ENCODE data around the gene NPDC1. TPM values are rescaled to one million over a fixed set of nuclear protein-coding genes. Genes with fewer than 3 reads are reported as not detected.

The NPDC1 gene
- total RNA-seq, 4 donors from 2014 or later = 45.3 to 119 (median 91.5) TPM

DNA sequence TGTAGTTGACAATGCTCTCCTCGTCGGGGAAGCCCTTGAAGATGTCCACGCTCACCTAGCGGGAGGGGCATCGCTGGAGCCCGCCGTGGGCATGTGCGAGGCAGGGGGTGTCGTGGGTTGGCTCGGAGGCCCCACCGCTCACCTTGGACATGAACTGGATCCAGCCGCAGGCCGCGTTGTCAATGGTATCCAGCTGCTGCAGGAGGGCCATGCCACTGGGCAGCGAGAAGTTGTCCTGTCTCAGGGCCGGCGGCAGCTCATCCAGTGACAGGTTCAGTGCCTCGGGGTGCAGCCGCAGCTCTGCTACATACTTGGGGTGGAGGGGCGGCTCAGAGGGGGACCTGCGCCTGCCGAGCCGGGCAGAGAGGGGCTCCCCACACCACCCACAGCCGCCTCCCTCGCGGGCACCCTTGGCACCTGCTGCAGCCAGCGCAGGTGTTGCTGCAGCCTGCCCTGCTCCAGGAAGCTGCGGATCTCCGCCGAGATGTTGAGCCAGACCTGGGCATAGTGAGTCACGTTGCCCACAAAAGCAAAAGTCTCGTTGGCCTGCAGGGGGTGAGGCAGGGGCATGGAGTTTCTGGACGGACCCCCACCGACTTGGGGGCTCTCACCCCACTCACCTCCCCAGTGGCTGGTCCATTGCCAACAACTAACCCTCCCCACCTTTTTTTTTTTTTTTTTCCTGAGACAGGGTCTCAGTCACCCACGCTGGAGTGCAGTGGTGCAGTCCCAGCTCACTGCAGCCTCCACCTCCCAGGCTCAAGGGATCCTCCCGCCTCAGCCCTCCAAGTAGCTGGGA is 27.0 kb downstream of the NPDC1 start:
- 92% methylated on average over 20 of the region's 36 CpGs for WGBS
- Histone ChIP-seq H3K27ac (replicated peaks in 1 of 4) (no peak overlapping the region), H3K27me3 (no peaks in the 10 kb centered on the region), H3K4me3 (no peak overlapping the region), H3K36me3 (peaks cover 19 to 78% (median 69%) of the 10 kb centered on the region in 4 donors), H3K9me3 (no peaks in the 10 kb centered on the region), H3K4me1 (no peaks in the 10 kb centered on the region)
- TF ChIP-seq POLR2AphosphoS5 (IDR thresholded peaks at IDR 0.05) = no peak
- TF ChIP-seq, protein P1, sequence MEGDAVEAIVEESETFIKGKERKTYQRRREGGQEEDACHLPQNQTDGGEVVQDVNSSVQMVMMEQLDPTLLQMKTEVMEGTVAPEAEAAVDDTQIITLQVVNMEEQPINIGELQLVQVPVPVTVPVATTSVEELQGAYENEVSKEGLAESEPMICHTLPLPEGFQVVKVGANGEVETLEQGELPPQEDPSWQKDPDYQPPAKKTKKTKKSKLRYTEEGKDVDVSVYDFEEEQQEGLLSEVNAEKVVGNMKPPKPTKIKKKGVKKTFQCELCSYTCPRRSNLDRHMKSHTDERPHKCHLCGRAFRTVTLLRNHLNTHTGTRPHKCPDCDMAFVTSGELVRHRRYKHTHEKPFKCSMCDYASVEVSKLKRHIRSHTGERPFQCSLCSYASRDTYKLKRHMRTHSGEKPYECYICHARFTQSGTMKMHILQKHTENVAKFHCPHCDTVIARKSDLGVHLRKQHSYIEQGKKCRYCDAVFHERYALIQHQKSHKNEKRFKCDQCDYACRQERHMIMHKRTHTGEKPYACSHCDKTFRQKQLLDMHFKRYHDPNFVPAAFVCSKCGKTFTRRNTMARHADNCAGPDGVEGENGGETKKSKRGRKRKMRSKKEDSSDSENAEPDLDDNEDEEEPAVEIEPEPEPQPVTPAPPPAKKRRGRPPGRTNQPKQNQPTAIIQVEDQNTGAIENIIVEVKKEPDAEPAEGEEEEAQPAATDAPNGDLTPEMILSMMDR (IDR thresholded peaks at IDR 0.05) = no peak
- TF ChIP-seq EP300 (IDR thresholded peaks at IDR 0.05) = no peak
- TF ChIP-seq POLR2A (IDR thresholded peaks at IDR 0.05; ENCODE audit: low read depth) = no peak
- intact Hi-C loops (cut with DNase I) = no loop called here
- DNase-seq (ENCODE audit: extremely low spot score) = no peak

DNA sequence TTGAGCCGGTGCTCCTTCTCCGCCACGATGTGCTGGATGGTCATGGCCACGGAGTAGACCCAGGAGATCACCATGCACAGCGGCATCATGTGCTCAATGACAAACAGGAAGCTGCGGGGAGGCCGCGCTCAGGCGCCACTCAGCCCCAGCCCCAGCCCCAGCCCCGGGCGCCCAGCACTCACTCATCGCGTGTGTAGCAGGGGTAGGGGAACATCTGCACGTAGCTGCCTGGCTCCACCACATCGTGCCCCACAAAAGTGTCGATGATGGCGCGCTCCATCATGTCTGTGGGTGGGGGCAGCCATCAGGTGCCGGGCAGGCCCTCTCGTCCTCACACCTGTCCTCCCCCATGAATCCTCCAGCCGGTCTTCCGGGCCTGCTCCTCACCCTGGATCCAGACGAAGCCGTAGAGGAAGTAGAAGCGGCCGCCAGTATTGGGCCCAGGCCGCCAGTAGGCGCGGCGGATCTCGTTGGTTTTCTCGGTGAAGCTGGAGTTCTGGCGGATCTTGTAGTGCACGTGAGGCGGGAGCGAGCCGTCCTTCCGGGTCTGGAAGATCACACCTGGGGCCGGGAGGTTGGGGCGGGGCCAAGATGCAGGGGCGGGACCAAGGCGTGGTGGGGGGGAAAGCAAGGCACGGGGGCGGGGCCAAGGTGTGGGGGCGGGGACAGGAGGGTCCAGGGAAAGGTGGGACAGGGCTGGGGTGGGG is 28.0 kb downstream of the NPDC1 start:
- intact Hi-C loops (cut with DNase I) = no loop called here
- no peak for DNase-seq (ENCODE audit: extremely low spot score)
- H3K36me3 ChIP-seq = peaks cover 19 to 84% (median 78%) of the 10 kb centered on the region in 4 donors
- H3K27me3 ChIP-seq = no peaks in the 10 kb centered on the region
- 91% methylated on average over 32 of the region's 45 CpGs for WGBS
- H3K4me1 ChIP-seq = no peaks in the 10 kb centered on the region
- no peaks in the 10 kb centered on the region for H3K9me3 ChIP-seq
- no peak for TF ChIP-seq EP300 (IDR thresholded peaks at IDR 0.05)
- TF ChIP-seq, protein P1 (IDR thresholded peaks at IDR 0.05) = no peak
- H3K27ac ChIP-seq (replicated peaks in 1 of 4) = no peak overlapping the region
- no peak overlapping the region for H3K4me3 ChIP-seq

DNA sequence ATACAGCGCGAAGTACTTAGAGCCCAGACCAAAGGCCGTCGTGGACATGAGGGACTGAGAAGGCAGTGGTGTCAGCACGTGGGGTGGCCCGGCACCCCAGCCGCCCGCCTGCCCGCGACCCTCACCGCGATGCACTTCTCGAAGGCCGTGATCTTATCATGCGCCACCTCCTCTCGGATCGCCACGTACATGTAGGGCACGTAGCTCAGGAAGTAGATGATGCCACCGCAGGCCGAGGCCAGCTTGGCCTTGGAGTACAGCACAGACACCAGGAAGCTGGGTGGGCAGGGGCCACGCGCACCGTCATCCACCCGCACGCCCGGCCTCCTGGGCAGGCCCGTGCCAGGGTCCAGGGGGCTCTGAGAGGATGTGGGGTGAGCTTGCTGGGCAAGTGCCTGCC is 28.9 kb downstream of the NPDC1 start:
- no peaks in the 10 kb centered on the region for H3K9me3 ChIP-seq
- intact Hi-C loops (cut with DNase I) = no loop called here
- no peak for TF ChIP-seq EP300 (IDR thresholded peaks at IDR 0.05)
- no peaks in the 10 kb centered on the region for H3K27me3 ChIP-seq
- no peak for DNase-seq (ENCODE audit: extremely low spot score)
- no peak overlapping the region for H3K4me3 ChIP-seq
- WGBS = 98% methylated on average over 18 of the region's 28 CpGs
- no peak overlapping the region for H3K27ac ChIP-seq (replicated peaks in 1 of 4)
- no peaks in the 10 kb centered on the region for H3K4me1 ChIP-seq
- H3K36me3 ChIP-seq = peaks cover 20 to 92% (median 84%) of the 10 kb centered on the region in 4 donors

DNA sequence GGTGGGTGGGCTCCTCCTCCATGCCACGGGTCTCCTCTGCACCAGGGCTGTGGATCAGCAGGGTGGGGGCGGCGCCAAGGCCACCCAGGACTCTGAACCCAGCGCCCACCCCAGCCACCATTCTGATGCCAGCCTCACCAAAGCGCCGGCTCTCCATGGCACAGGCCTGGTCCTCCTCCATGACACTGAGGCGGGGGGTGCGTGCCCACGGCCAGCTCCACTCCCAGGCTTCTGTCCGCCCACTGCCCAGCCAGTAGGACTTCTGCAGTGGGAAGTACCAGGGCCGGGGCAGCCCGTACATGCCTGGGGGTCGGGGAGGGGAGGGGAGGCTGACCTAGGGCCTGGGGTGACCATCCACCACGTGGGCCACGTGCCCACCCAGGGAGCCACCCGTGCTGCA is 29.5 kb downstream of the NPDC1 start:
- Histone ChIP-seq H3K4me3 (no peak overlapping the region), H3K27ac (replicated peaks in 1 of 4) (no peak overlapping the region), H3K9me3 (no peaks in the 10 kb centered on the region), H3K27me3 (no peaks in the 10 kb centered on the region), H3K4me1 (no peaks in the 10 kb centered on the region), H3K36me3 (peaks cover 27 to 97% (median 90%) of the 10 kb centered on the region in 4 donors)
- DNase-seq (ENCODE audit: extremely low spot score) = no peak
- no CpG with 5 or more reads among the region's 16 CpGs for WGBS
- no peak for TF ChIP-seq POLR2AphosphoS5 (IDR thresholded peaks at IDR 0.05)
- TF ChIP-seq POLR2A (IDR thresholded peaks at IDR 0.05; ENCODE audit: low read depth) = no peak
- TF ChIP-seq EP300 (IDR thresholded peaks at IDR 0.05) = no peak
- TF ChIP-seq, protein P1 (IDR thresholded peaks at IDR 0.05) = no peak
- intact Hi-C loops (cut with DNase I) = no loop called here

DNA sequence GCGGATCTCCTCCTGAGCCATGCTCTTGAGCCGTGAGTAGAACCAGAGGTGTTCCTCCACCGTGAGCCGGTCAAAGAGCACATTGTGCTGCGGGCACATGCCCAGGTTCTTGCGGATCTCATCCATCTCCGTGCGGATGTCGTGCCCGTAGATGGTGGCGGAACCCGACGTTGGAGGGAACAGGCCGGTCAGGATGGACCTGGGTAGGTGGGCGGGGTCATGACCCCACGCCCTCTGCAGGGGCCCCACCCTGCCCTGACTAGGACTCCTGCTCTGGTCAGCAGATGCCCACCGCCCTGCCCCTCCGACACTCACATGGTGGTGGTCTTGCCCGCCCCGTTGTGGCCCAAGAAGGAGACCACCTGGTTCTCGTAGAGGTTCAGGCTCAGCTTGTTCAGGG is 30.0 kb downstream of the NPDC1 start:
- no peaks in the 10 kb centered on the region for H3K4me1 ChIP-seq
- TF ChIP-seq, protein P1 (IDR thresholded peaks at IDR 0.05) = no peak
- TF ChIP-seq EP300 (IDR thresholded peaks at IDR 0.05) (no peak), POLR2AphosphoS5 (IDR thresholded peaks at IDR 0.05) (no peak)
- intact Hi-C loops (cut with DNase I) = no loop called here
- H3K4me3 ChIP-seq = no peak overlapping the region
- no peak overlapping the region for H3K27ac ChIP-seq (replicated peaks in 1 of 4)
- 97% methylated on average over 13 of the region's 21 CpGs for WGBS
- peaks cover 31 to 97% (median 91%) of the 10 kb centered on the region in 4 donors for H3K36me3 ChIP-seq
- DNase-seq (ENCODE audit: extremely low spot score) = no peak
- no peaks in the 10 kb centered on the region for H3K9me3 ChIP-seq
- no peaks in the 10 kb centered on the region for H3K27me3 ChIP-seq
